Panc1 (cell line): ENCODE data around the gene ANO2. TPM values are rescaled to one million over a fixed set of nuclear protein-coding genes. Genes with fewer than 3 reads are reported as not detected.

Source experiments
- ATAC-seq: fragments of 200-7000 bp; cut with Tn5 transposase; 2 replicates; pipeline ENCODE4 v1.9.1; 2020; ENCODE audit warnings: mild to moderate bottlenecking, moderate library complexity
- BruUV-seq: library from RNA; stranded (reverse); fragments of 400-500 nt; replicated peaks from 2 replicates; lab custom pipeline; 2021; lab: Mats Ljungman, UMichigan
- CTCF ChIA-PET: fragments of 300-600 bp; sonication (Branson Sonifier 250); formaldehyde crosslinking; loops from one replicate; lab custom pipeline; 2022; ENCODE audit warnings: antibody characterized with exemption; lab: Charles Lee
- POLR2A ChIA-PET: fragments of 300-600 bp; sonication (Branson Sonifier 250); formaldehyde crosslinking; loops from one replicate; lab custom pipeline; 2022; ENCODE audit warnings: antibody characterized with exemption; lab: Charles Lee
- DNase-seq: peaks from one replicate; pipeline ENCODE4 v3.0.0-alpha.2; 2010; ENCODE audit warnings: low read depth, low spot score
- H3K27ac ChIP-seq: 2 replicates; pipeline ENCODE4 v1.5.1; 2011; ENCODE audit warnings: mild to moderate bottlenecking, low read length, inconsistent platforms
- H3K27me3 ChIP-seq: fragments of 200-500 bp; sonication (Bioruptor generic); 2 replicates; pipeline ENCODE4 v1.6.0; 2014; ENCODE audit warnings: low read length, inconsistent platforms; ENCODE audit not compliant: control insufficient read depth, insufficient read depth
- H3K36me3 ChIP-seq: fragments of 200-500 bp; sonication (Bioruptor generic); 2 replicates; pipeline ENCODE4 v1.5.1; 2014; ENCODE audit warnings: inconsistent platforms, mild to moderate bottlenecking, low read length, moderate library complexity; ENCODE audit not compliant: control insufficient read depth, insufficient read depth
- H3K4me1 ChIP-seq: 2 replicates; pipeline ENCODE4 v1.5.1; 2011; ENCODE audit warnings: inconsistent platforms, mild to moderate bottlenecking, low read length, moderate library complexity; ENCODE audit not compliant: control insufficient read depth, insufficient read depth
- H3K4me3 ChIP-seq, 2 experiments: 2 replicates each; pipeline ENCODE4 v1.5.1; 2011 to 2012; ENCODE audit warnings: low read depth in 2 of 2, low read length in 2 of 2, mild to moderate bottlenecking in 2 of 2, inconsistent platforms in 1 of 2, moderate library complexity in 1 of 2
- H3K9me3 ChIP-seq: fragments of 200-500 bp; sonication (Bioruptor generic); 2 replicates; pipeline ENCODE4 v1.5.1; 2014; ENCODE audit warnings: low read depth, mild to moderate bottlenecking, inconsistent platforms, low read length, moderate library complexity; ENCODE audit not compliant: control insufficient read depth, insufficient read depth
- POLR2AphosphoS5 ChIP-seq: IDR thresholded peaks from 2 replicates; pipeline ENCODE4 v1.6.1; 2012; ENCODE audit warnings: mild to moderate bottlenecking, low read depth, low read length, moderate library complexity
- SIN3A ChIP-seq: IDR thresholded peaks from 2 replicates; pipeline ENCODE4 v1.6.1; 2012; ENCODE audit warnings: low read depth, mild to moderate bottlenecking, low read length, moderate library complexity, borderline replicate concordance; ENCODE audit not compliant: insufficient read depth
- TCF7L2 ChIP-seq: IDR thresholded peaks from 2 replicates; pipeline ENCODE4 v1.6.1; 2011; ENCODE audit warnings: mild to moderate bottlenecking, low read depth, low read length, inconsistent platforms
- in situ Hi-C: cut with HindIII; loops from 2 replicates; pipeline ENCODE4 v1.10.0; 2016; ENCODE audit warnings: low sequenced_read_pairs, low pct_unique_long_range_greater_than_20kb
- intact Hi-C: fragments of 100-400 bp; cut with micrococcal nuclease; formaldehyde crosslinking; loops from one replicate; pipeline ENCODE4 v1.10.0; 2022; ENCODE audit not compliant: unreplicated experiment
- total RNA-seq: library from RNA; stranded (reverse); gene quantifications from one replicate; pipeline ENCODE4 v1.2.1, GENCODE V29; 2021; ENCODE audit not compliant: unreplicated experiment
- TF ChIP-seq, protein P1 (sequence below): fragments of 450-650 bp; IDR thresholded peaks from 2 replicates; pipeline ENCODE4 v1.5.1; 2017; ENCODE audit warnings: mild to moderate bottlenecking
- TF ChIP-seq, protein P2 (sequence below), 2 experiments: IDR thresholded peaks; 2 replicates each; pipeline ENCODE4 v1.6.1; 2011 to 2012; ENCODE audit warnings: low read depth in 2 of 2, control low read depth in 1 of 2, low read length in 1 of 2, mild to moderate bottlenecking in 1 of 2, moderate library complexity in 1 of 2; ENCODE audit not compliant: insufficient read depth in 1 of 2

ANO2 gene
- total RNA-seq, 1 experiment from 2014 or later: not detected

DNA sequence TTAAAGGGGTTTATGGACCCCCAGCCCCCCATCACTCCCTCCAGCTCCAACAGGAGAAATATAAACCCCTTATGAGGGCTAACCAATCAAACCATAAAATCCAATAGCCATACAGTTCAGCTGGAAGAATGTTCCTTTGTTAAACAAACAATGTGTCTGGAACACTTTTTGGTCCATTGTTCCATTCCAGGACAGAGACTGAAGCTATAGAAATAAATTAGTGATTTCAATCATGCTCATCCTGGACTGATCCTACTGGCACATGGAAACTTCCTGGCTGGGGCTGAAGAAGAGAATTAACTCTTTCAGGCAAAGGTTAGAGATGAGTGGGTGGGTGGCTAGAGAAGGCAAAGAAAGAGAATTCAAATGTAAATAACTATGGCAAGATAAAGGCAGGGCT, 63.4 kb downstream of the ANO2 start:
- H3K4me1 ChIP-seq: no peaks in the 10 kb centered on the region
- no TSS peak for BruUV-seq
- 0 out of 2 replicates have a peak, but pooled peaks cover 2% of the 10 kb centered on the region for H3K27me3 ChIP-seq
- intact Hi-C loops (no loop called here), in situ Hi-C loops (no loop called here)
- TF ChIP-seq, protein P1, sequence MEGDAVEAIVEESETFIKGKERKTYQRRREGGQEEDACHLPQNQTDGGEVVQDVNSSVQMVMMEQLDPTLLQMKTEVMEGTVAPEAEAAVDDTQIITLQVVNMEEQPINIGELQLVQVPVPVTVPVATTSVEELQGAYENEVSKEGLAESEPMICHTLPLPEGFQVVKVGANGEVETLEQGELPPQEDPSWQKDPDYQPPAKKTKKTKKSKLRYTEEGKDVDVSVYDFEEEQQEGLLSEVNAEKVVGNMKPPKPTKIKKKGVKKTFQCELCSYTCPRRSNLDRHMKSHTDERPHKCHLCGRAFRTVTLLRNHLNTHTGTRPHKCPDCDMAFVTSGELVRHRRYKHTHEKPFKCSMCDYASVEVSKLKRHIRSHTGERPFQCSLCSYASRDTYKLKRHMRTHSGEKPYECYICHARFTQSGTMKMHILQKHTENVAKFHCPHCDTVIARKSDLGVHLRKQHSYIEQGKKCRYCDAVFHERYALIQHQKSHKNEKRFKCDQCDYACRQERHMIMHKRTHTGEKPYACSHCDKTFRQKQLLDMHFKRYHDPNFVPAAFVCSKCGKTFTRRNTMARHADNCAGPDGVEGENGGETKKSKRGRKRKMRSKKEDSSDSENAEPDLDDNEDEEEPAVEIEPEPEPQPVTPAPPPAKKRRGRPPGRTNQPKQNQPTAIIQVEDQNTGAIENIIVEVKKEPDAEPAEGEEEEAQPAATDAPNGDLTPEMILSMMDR: no peak
- no peak for TF ChIP-seq TCF7L2
- TF ChIP-seq, protein P2, sequence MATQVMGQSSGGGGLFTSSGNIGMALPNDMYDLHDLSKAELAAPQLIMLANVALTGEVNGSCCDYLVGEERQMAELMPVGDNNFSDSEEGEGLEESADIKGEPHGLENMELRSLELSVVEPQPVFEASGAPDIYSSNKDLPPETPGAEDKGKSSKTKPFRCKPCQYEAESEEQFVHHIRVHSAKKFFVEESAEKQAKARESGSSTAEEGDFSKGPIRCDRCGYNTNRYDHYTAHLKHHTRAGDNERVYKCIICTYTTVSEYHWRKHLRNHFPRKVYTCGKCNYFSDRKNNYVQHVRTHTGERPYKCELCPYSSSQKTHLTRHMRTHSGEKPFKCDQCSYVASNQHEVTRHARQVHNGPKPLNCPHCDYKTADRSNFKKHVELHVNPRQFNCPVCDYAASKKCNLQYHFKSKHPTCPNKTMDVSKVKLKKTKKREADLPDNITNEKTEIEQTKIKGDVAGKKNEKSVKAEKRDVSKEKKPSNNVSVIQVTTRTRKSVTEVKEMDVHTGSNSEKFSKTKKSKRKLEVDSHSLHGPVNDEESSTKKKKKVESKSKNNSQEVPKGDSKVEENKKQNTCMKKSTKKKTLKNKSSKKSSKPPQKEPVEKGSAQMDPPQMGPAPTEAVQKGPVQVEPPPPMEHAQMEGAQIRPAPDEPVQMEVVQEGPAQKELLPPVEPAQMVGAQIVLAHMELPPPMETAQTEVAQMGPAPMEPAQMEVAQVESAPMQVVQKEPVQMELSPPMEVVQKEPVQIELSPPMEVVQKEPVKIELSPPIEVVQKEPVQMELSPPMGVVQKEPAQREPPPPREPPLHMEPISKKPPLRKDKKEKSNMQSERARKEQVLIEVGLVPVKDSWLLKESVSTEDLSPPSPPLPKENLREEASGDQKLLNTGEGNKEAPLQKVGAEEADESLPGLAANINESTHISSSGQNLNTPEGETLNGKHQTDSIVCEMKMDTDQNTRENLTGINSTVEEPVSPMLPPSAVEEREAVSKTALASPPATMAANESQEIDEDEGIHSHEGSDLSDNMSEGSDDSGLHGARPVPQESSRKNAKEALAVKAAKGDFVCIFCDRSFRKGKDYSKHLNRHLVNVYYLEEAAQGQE (IDR thresholded peaks at IDR 0.05; ENCODE audit: insufficient read depth in 1 of 2, low read depth in 2 of 2, low read length in 1 of 2): no peak
- no peak for TF ChIP-seq SIN3A
- TF ChIP-seq POLR2AphosphoS5: no peak
- DNase-seq (no peak), ATAC-seq (no peak)
- ChIA-PET CTCF (no interaction called here), POLR2A (no interaction called here)
- no peaks in the 10 kb centered on the region for H3K9me3 ChIP-seq
- H3K4me3 ChIP-seq: no peak overlapping the region
- no peak overlapping the region for H3K27ac ChIP-seq
- H3K36me3 ChIP-seq: no peaks in the 10 kb centered on the region

DNA sequence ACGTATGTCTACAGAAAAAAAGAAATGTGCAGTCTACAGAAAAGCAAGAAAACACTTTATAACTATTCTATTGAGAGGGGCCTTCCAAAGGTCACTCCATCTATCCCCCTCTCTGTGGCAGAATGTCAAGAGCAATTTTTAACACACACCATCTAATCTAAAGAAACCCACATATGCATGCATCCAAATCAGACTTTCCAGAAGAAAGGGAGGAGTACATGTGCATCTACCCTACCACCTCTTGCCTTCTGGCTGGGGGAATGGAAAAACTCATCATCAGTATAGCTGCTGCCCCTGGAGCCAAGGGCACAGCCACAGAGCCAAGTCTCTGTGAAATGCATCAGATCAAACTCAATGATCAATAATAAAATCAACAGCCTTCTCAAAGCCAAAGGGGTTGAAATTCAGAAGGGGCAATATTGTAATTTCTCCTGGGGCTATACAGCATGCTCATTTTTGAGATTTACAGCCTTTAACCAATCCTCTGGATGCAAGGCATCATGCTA, 63.9 kb downstream of the ANO2 start:
- BruUV-seq: no TSS peak
- intact Hi-C loops: no loop called here
- ChIA-PET CTCF (no interaction called here), POLR2A (no interaction called here)
- no peak overlapping the region for H3K27ac ChIP-seq
- no peaks in the 10 kb centered on the region for H3K36me3 ChIP-seq
- no peak overlapping the region for H3K4me3 ChIP-seq
- 0 out of 2 replicates have a peak, but pooled peaks cover under 1% of the 10 kb centered on the region for H3K27me3 ChIP-seq
- H3K4me1 ChIP-seq: no peaks in the 10 kb centered on the region
- DNase-seq: no peak
- no peaks in the 10 kb centered on the region for H3K9me3 ChIP-seq
- TF ChIP-seq POLR2AphosphoS5 (no peak), TCF7L2 (no peak), SIN3A (no peak)
- TF ChIP-seq, protein P1: no peak
- TF ChIP-seq, protein P2 (IDR thresholded peaks at IDR 0.05; ENCODE audit: insufficient read depth in 1 of 2, low read depth in 2 of 2, low read length in 1 of 2): no peak
- ATAC-seq: no peak
- in situ Hi-C loops: no loop called here
